RWPE2 (cell line): Measurements from ENCODE around the gene LYST.

Source experiments
- ATAC-seq: fragments of 200-7000 bp; cut with Tn5 transposase; 3 replicates; pipeline ENCODE4 v1.9.1; 2021; ENCODE audit warnings: low read depth
- DNase-seq: peaks from one replicate; pipeline ENCODE4 v3.0.0-alpha.2; 2020; ENCODE audit warnings: low spot score
- H3K27ac ChIP-seq: fragments of 450-650 bp; 2 replicates; pipeline ENCODE4 v1.5.1; 2017; ENCODE audit warnings: mild to moderate bottlenecking; ENCODE audit not compliant: poor library complexity, severe bottlenecking
- H3K27me3 ChIP-seq: fragments of 250-450 bp; sonication (Bioruptor Pico); 2 replicates; pipeline ENCODE4 v1.5.1; 2021; ENCODE audit warnings: mild to moderate bottlenecking, moderate library complexity; ENCODE audit not compliant: insufficient read depth, poor library complexity, severe bottlenecking
- H3K36me3 ChIP-seq: fragments of 250-450 bp; sonication (Bioruptor Pico); 2 replicates; pipeline ENCODE4 v1.5.1; 2020; ENCODE audit warnings: low read depth, mild to moderate bottlenecking, moderate library complexity
- H3K4me1 ChIP-seq: fragments of 250-450 bp; sonication (Bioruptor Pico); 2 replicates; pipeline ENCODE4 v1.5.1; 2021; ENCODE audit warnings: mild to moderate bottlenecking, moderate library complexity; ENCODE audit not compliant: insufficient read depth, poor library complexity, severe bottlenecking
- H3K4me3 ChIP-seq: fragments of 250-450 bp; sonication (Bioruptor Pico); 2 replicates; pipeline ENCODE4 v1.5.1; 2021; ENCODE audit warnings: mild to moderate bottlenecking, moderate library complexity; ENCODE audit not compliant: severe bottlenecking
- H3K9me3 ChIP-seq: fragments of 250-450 bp; sonication (Bioruptor Pico); 2 replicates; pipeline ENCODE4 v1.5.1; 2021; ENCODE audit warnings: mild to moderate bottlenecking, moderate library complexity; ENCODE audit not compliant: severe bottlenecking
- TF ChIP-seq, protein P1 (sequence below): fragments of 450-650 bp; IDR thresholded peaks from one replicate; pipeline ENCODE4 v1.5.1; 2017; ENCODE audit warnings: mild to moderate bottlenecking, moderate library complexity; ENCODE audit not compliant: poor library complexity, severe bottlenecking

LYST gene

DNA sequence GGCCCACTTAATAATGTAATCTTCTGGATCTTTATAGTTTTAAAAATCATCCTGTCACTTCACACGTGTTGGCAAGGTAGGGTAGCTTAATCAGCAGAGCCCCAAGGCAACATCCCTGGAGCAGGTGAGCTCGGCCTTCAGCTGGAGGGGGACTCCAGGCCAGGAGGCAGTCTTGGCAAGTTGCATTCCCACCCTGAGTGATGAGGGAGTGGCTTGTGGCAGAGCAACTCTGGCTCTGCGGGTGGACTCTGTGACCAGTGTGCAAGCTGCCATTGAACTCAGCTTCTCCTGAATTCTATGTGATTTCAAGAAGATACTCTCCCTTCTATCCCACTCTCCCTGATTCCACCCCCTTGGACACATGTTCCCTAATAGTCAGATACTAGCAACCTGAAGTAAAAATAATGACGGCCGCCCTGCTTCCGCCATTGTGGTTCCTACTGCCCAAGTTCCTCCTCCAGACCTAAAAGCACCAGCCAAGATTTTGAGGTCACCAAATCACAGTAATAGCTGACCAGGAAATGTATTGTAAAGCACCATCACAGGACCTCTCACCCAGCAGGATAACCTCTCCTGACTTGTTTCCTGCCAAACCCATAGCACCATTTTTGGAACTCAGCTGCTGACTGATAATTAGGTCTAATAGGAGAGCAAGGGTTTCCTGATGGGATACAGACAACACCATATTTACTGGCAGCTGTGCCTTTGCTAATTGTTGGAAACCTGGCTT is 11.5 kb upstream of the LYST start:
- no peak overlapping the region for H3K27ac ChIP-seq
- no peaks in the 10 kb centered on the region for H3K4me1 ChIP-seq
- ATAC-seq (no peak), DNase-seq (no peak)
- H3K4me3 ChIP-seq: no peak overlapping the region
- TF ChIP-seq, protein P1, sequence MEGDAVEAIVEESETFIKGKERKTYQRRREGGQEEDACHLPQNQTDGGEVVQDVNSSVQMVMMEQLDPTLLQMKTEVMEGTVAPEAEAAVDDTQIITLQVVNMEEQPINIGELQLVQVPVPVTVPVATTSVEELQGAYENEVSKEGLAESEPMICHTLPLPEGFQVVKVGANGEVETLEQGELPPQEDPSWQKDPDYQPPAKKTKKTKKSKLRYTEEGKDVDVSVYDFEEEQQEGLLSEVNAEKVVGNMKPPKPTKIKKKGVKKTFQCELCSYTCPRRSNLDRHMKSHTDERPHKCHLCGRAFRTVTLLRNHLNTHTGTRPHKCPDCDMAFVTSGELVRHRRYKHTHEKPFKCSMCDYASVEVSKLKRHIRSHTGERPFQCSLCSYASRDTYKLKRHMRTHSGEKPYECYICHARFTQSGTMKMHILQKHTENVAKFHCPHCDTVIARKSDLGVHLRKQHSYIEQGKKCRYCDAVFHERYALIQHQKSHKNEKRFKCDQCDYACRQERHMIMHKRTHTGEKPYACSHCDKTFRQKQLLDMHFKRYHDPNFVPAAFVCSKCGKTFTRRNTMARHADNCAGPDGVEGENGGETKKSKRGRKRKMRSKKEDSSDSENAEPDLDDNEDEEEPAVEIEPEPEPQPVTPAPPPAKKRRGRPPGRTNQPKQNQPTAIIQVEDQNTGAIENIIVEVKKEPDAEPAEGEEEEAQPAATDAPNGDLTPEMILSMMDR: no peak
- no peaks in the 10 kb centered on the region for H3K9me3 ChIP-seq
- H3K36me3 ChIP-seq: no peaks in the 10 kb centered on the region
- H3K27me3 ChIP-seq: no peaks in the 10 kb centered on the region

DNA sequence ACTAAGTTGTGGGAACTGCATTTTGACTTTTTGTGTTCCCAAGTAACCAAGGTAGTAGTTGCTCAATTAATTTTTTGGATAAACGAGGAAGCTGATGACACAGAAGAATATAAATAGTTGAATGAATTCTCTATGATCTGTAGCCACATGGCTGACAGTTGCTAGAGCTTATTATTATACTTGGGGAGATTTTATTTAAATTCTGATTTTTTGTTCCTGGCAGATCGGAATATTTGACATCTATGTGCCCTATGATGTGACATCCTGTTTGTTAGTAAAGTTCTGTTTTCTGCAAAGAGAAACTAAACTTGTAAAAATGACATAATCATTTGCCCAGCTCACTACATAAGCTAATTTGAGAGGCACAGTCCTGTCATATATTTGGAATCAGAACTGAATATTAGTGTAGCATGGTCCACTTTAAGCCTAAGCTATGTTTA is 9.7 kb upstream of the LYST start:
- ATAC-seq: no peak
- Histone ChIP-seq H3K27me3 (no peaks in the 10 kb centered on the region), H3K36me3 (no peaks in the 10 kb centered on the region), H3K27ac (no peak overlapping the region), H3K9me3 (no peaks in the 10 kb centered on the region), H3K4me3 (no peak overlapping the region), H3K4me1 (no peaks in the 10 kb centered on the region)
- TF ChIP-seq, protein P1: no peak
- DNase-seq: no peak

DNA sequence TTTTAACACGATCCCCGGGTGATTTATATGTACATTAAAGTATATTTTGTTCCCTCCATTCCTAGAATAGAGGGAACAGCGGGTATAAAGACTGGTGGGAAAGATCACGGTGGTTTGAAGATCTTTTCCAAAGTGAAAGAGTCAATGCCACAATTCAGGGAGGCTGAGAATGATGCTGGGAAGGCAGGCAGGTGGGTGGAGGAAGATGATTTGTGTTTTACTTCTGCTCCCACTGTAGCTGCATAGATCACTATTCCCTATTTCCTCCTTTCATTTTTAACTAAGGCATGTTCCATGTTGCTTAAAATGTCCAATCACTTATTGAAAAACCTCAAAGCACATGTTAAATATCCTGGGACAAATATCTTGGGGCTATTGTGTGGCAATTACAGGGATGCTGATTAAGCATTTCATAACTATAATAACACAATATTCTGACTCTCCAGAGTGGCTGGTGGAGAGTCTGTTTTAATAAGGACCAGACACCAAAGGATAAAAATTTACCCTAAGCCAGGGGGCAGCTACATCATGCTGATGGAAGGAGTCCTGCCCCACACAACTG is 8.4 kb upstream of the LYST start:
- H3K4me1 ChIP-seq: no peaks in the 10 kb centered on the region
- TF ChIP-seq, protein P1: no peak
- no peak overlapping the region for H3K27ac ChIP-seq
- ATAC-seq (no peak), DNase-seq (no peak)
- no peaks in the 10 kb centered on the region for H3K9me3 ChIP-seq
- H3K27me3 ChIP-seq: no peaks in the 10 kb centered on the region
- no peaks in the 10 kb centered on the region for H3K36me3 ChIP-seq
- H3K4me3 ChIP-seq: no peak overlapping the region

DNA sequence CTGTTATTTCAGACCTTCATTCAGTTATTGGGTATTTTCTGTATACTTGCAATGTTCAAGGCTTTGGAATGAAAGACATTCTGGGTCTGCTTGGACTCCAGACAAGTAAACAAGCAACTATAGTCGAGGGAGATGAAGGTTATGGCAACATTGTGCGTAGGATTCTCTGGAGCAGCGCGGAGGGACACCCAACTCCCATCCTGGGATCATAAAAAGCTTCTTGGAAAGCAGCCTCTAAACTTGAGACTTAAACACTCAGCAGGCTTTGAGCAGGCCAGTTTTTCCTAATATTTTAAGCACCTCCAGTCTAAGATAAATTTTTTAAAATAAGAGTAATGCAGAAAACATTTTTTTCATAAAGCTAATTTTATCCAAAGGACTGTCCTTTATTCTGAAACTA is 7.6 kb upstream of the LYST start:
- Histone ChIP-seq H3K4me1 (no peaks in the 10 kb centered on the region), H3K36me3 (no peaks in the 10 kb centered on the region), H3K4me3 (no peak overlapping the region), H3K9me3 (no peaks in the 10 kb centered on the region), H3K27me3 (no peaks in the 10 kb centered on the region), H3K27ac (no peak overlapping the region)
- ATAC-seq: no peak
- no peak for DNase-seq
- TF ChIP-seq, protein P1: no peak

- H3K36me3 ChIP-seq: no peaks in the 10 kb centered on the region
- DNase-seq (no peak), ATAC-seq (no peak)
- TF ChIP-seq, protein P1: no peak
- no peak overlapping the region for H3K27ac ChIP-seq
- H3K27me3 ChIP-seq: no peaks in the 10 kb centered on the region
- H3K4me3 ChIP-seq: no peak overlapping the region
- no peaks in the 10 kb centered on the region for H3K9me3 ChIP-seq
- no peaks in the 10 kb centered on the region for H3K4me1 ChIP-seq
Measured at GRCh38 chr1:235873571-235873970, 6.9 kb upstream of the LYST start.
